Adrenal gland (tissue), 5 donors: ENCODE results near the gene RIPK3.

ENCODE experiments used
- CTCF ChIP-seq, 6 experiments: fragments of 450-650 bp in 4 of 6; fragments of 200-600 bp in 2 of 6; sonication (generic) in 1 of 6; IDR thresholded peaks; 1 replicate in 5 of 6; 2 replicates in 1 of 6; pipeline versions ENCODE4 v1.5.1 to v1.8.0; 2016 to 2021; ENCODE audit warnings: antibody characterized with exemption in 6 of 6, mild to moderate bottlenecking in 2 of 6, moderate library complexity in 1 of 6
- POLR2A ChIP-seq, 2 donors: fragments of 450-650 bp; IDR thresholded peaks; one replicate each; pipeline ENCODE4 v1.6.1; 2017; ENCODE audit warnings: antibody characterized with exemption in 2 of 2, mild to moderate bottlenecking in 2 of 2, moderate library complexity in 1 of 2
- donor health status: DM: no; HTN: no; CAD: no.

GRCh38 chr14:24307156-24307574 lies 32.6 kb downstream of the RIPK3 start:
- no peak for TF ChIP-seq CTCF (IDR thresholded peaks at IDR 0.05)
- no peak for TF ChIP-seq POLR2A (IDR thresholded peaks at IDR 0.05)
